Measurements from ENCODE around the gene RAB11A. TPM values are rescaled to one million over a fixed set of nuclear protein-coding genes. Genes with fewer than 3 reads are reported as not detected.

RAB11A gene
- total and polyA plus RNA-seq, 2 donors (not counting 1 experiment from before 2014, with no cell fraction given): 83.2 to 126 TPM

DNA sequence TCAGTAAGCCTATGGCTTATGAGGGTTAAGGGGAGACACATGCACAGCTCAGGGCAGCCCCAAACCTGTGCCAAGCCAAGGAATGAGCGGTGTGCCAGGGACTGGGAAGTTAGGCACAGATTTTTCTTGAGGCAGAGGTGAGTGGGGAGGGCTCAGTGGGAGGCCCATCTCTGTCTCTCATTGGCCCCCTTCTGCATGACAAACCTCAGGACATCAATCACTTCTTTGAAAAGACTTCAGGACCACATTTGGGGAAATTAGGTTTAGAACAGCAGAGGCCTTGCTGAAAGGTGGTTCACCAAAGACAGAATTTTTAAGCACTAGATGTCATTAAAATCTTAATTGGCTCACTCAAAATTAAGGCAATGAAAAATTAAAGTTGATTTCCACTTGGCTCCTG, 57.2 kb downstream of the RAB11A start:
- TF ChIP-seq, protein P1, sequence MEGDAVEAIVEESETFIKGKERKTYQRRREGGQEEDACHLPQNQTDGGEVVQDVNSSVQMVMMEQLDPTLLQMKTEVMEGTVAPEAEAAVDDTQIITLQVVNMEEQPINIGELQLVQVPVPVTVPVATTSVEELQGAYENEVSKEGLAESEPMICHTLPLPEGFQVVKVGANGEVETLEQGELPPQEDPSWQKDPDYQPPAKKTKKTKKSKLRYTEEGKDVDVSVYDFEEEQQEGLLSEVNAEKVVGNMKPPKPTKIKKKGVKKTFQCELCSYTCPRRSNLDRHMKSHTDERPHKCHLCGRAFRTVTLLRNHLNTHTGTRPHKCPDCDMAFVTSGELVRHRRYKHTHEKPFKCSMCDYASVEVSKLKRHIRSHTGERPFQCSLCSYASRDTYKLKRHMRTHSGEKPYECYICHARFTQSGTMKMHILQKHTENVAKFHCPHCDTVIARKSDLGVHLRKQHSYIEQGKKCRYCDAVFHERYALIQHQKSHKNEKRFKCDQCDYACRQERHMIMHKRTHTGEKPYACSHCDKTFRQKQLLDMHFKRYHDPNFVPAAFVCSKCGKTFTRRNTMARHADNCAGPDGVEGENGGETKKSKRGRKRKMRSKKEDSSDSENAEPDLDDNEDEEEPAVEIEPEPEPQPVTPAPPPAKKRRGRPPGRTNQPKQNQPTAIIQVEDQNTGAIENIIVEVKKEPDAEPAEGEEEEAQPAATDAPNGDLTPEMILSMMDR (IDR thresholded peaks at IDR 0.05): no peak
- no peak for TF ChIP-seq EZH2 (IDR thresholded peaks at IDR 0.05; ENCODE audit: borderline replicate concordance, insufficient read depth, low read depth, low read length, poor library complexity, severe bottlenecking)
- no peak overlapping the region for H3K27ac Mint-ChIP-seq
- H3K27me3 ChIP-seq (replicated peaks in 1 of 4; ENCODE audit: control extremely low read depth in 1 of 4, control insufficient read depth in 3 of 4, insufficient read depth in 4 of 4, low read length in 3 of 4): no peaks in the 10 kb centered on the region
- no peak overlapping the region for H3K27ac ChIP-seq (ENCODE audit: low read length in 2 of 2)
- H3K9me3 ChIP-seq (ENCODE audit: control extremely low read depth in 1 of 3, control insufficient read depth in 2 of 3, insufficient read depth in 1 of 3, low read length in 2 of 3): no peaks in the 10 kb centered on the region
- H3K4me1 Mint-ChIP-seq: peaks cover 16% of the 10 kb centered on the region
- ChIA-PET CTCF (no interaction called here), POLR2A (no interaction called here)
- ATAC-seq (ENCODE audit: low read depth) (no peak), DNase-seq (no peak)
- H3K4me2 ChIP-seq (replicated peaks; ENCODE audit: low read depth, low read length, poor library complexity, severe bottlenecking): no peak overlapping the region
- H3K4me3 Mint-ChIP-seq: no peak overlapping the region
- no peaks in the 10 kb centered on the region for H3K36me3 ChIP-seq (replicated peaks in 1 of 2; ENCODE audit: control extremely low read depth in 1 of 2, control insufficient read depth in 1 of 2, extremely low read depth in 1 of 2, insufficient read depth in 2 of 2, low read length in 1 of 2)
- H4K20me1 ChIP-seq (ENCODE audit: control insufficient read depth, insufficient read depth, low read length, poor library complexity, severe bottlenecking): no peaks in the 10 kb centered on the region
- H3K4me1 ChIP-seq (ENCODE audit: control insufficient read depth in 2 of 2, insufficient read depth in 2 of 2, low read length in 2 of 2): peaks cover 10 to 11% of the 10 kb centered on the region in 2 donors
- H2AFZ ChIP-seq (ENCODE audit: insufficient read depth, low read depth, low read length, poor library complexity, severe bottlenecking): no peak overlapping the region
- no peaks in the 10 kb centered on the region for H3K27me3 Mint-ChIP-seq
- no peaks in the 10 kb centered on the region for H3K79me2 ChIP-seq (ENCODE audit: control insufficient read depth, insufficient read depth, low read length)
- H3K9ac ChIP-seq (ENCODE audit: low read length): no peak overlapping the region
- H3K4me3 ChIP-seq (ENCODE audit: control extremely low read depth in 1 of 5, extremely low read depth in 1 of 5, insufficient read depth in 1 of 5, low read depth in 2 of 5, low read length in 4 of 5): no peak overlapping the region
- H3K9me3 Mint-ChIP-seq (ENCODE audit: insufficient read depth): no peaks in the 10 kb centered on the region
- 100% methylated on average over 1 of the region's 1 CpG for WGBS (ENCODE audit: insufficient coverage)
- intact Hi-C loops (cut with micrococcal nuclease): no loop called here

DNA sequence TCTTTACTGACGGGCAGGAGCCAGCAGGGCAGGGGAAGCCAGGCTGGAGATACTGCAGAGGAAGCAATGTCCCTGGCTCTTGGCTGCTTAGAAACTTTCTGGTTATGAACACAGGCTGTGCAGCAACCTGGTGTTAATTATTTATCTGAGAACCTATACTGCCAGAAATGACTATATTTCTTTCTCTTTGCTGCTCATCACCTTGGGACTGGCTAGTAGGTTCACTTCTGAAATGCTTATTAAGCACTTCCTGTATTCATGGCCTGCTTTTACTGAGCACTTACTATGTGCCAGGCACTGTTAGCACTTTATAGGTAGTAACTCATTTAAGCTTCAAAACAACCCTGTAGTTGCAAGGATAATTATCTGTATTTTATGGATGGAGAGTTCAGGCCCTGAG, 57.6 kb downstream of the RAB11A start:
- Mint-ChIP-seq H3K4me1 (peaks cover 12% of the 10 kb centered on the region), H3K9me3 (ENCODE audit: insufficient read depth) (no peaks in the 10 kb centered on the region), H3K27ac (no peak overlapping the region), H3K4me3 (no peak overlapping the region), H3K27me3 (no peaks in the 10 kb centered on the region)
- Histone ChIP-seq H3K4me1 (ENCODE audit: control insufficient read depth in 2 of 2, insufficient read depth in 2 of 2, low read length in 2 of 2) (peaks cover 6% of the 10 kb centered on the region in 2 donors), H3K36me3 (replicated peaks in 1 of 2; ENCODE audit: control extremely low read depth in 1 of 2, control insufficient read depth in 1 of 2, extremely low read depth in 1 of 2, insufficient read depth in 2 of 2, low read length in 1 of 2) (no peaks in the 10 kb centered on the region), H3K27me3 (replicated peaks in 1 of 4; ENCODE audit: control extremely low read depth in 1 of 4, control insufficient read depth in 3 of 4, insufficient read depth in 4 of 4, low read length in 3 of 4) (no peaks in the 10 kb centered on the region), H3K27ac (ENCODE audit: low read length in 2 of 2) (no peak overlapping the region), H3K4me3 (ENCODE audit: control extremely low read depth in 1 of 5, extremely low read depth in 1 of 5, insufficient read depth in 1 of 5, low read depth in 2 of 5, low read length in 4 of 5) (no peak overlapping the region), H3K9me3 (ENCODE audit: control extremely low read depth in 1 of 3, control insufficient read depth in 2 of 3, insufficient read depth in 1 of 3, low read length in 2 of 3) (no peaks in the 10 kb centered on the region), H3K4me2 (replicated peaks; ENCODE audit: low read depth, low read length, poor library complexity, severe bottlenecking) (no peak overlapping the region), H2AFZ (ENCODE audit: insufficient read depth, low read depth, low read length, poor library complexity, severe bottlenecking) (no peak overlapping the region), H4K20me1 (ENCODE audit: control insufficient read depth, insufficient read depth, low read length, poor library complexity, severe bottlenecking) (no peaks in the 10 kb centered on the region), H3K9ac (ENCODE audit: low read length) (no peak overlapping the region), H3K79me2 (ENCODE audit: control insufficient read depth, insufficient read depth, low read length) (no peaks in the 10 kb centered on the region)
- ATAC-seq (ENCODE audit: low read depth) (no peak), DNase-seq (no peak)
- intact Hi-C loops (cut with micrococcal nuclease): no loop called here
- no peak for TF ChIP-seq EZH2 (IDR thresholded peaks at IDR 0.05; ENCODE audit: borderline replicate concordance, insufficient read depth, low read depth, low read length, poor library complexity, severe bottlenecking)
- TF ChIP-seq, protein P1 (IDR thresholded peaks at IDR 0.05): no peak
- POLR2A ChIA-PET: no interaction called here
- CTCF ChIA-PET: interaction anchor here (0.9 kb wide), 1 partner anchor 11 kb away, joined by 3 read pairs; no protein-coding TSS in a partner anchor
- 100% methylated on average over 1 of the region's 1 CpG for WGBS (ENCODE audit: insufficient coverage)
